ENCODE results near the gene CDC25B.

CDC25B gene

GRCh38 chr20:3751305-3751674, 44.8 kb upstream of the CDC25B start:
- H3K36me3 ChIP-seq (replicated peaks) = peaks cover 3% of the 10 kb centered on the region
- no peak for DNase-seq
- H3K4me3 ChIP-seq (ENCODE audit: low read depth, low read length) = no peak overlapping the region
- no peaks in the 10 kb centered on the region for H3K27me3 ChIP-seq (replicated peaks)
- in situ Hi-C loops (cut with HindIII; ENCODE audit: low pct_ligation_motif_present, low sequenced_read_pairs) = no loop called here
- TF ChIP-seq CTCF (IDR thresholded peaks at IDR 0.05; ENCODE audit: low read depth, low read length, missing control alignments) = peak; percentile 38
- no peak overlapping the region for H3K27ac ChIP-seq

GRCh38 chr20:3751675-3752385, 44.3 kb upstream of the CDC25B start:
- Histone ChIP-seq H3K4me3 (ENCODE audit: low read depth, low read length) (peak overlapping the region; percentile 36), H3K27me3 (replicated peaks) (no peaks in the 10 kb centered on the region)

GRCh38 chr20:3752386-3752759, 43.7 kb upstream of the CDC25B start:
- Histone ChIP-seq H3K36me3 (replicated peaks) (peaks cover 3% of the 10 kb centered on the region), H3K4me3 (ENCODE audit: low read depth, low read length) (peak overlapping the region; percentile 36), H3K27ac (no peak overlapping the region), H3K27me3 (replicated peaks) (no peaks in the 10 kb centered on the region)
- no peak for DNase-seq
- in situ Hi-C loops (cut with HindIII; ENCODE audit: low pct_ligation_motif_present, low sequenced_read_pairs) = no loop called here
- TF ChIP-seq CTCF (IDR thresholded peaks at IDR 0.05; ENCODE audit: low read depth, low read length, missing control alignments) = no peak

More at GRCh38 chr20:3751675-3752385, 44.3 kb upstream of the CDC25B start:
- in situ Hi-C loops (cut with HindIII; ENCODE audit: low pct_ligation_motif_present, low sequenced_read_pairs) = no loop called here
- no peak overlapping the region for H3K27ac ChIP-seq
- H3K36me3 ChIP-seq (replicated peaks) = peaks cover 3% of the 10 kb centered on the region
- no peak for DNase-seq
- TF ChIP-seq CTCF (IDR thresholded peaks at IDR 0.05; ENCODE audit: low read depth, low read length, missing control alignments) = no peak

- peak; percentile 68 for DNase-seq
- in situ Hi-C loops (cut with HindIII; ENCODE audit: low pct_ligation_motif_present, low sequenced_read_pairs) = no loop called here
- H3K27ac ChIP-seq = no peak overlapping the region
- no peak overlapping the region for H3K4me3 ChIP-seq (ENCODE audit: low read depth, low read length)
- peak; percentile 92 for TF ChIP-seq CTCF (IDR thresholded peaks at IDR 0.05; ENCODE audit: low read depth, low read length, missing control alignments)
- H3K36me3 ChIP-seq (replicated peaks) = peaks cover 9% of the 10 kb centered on the region
- no peaks in the 10 kb centered on the region for H3K27me3 ChIP-seq (replicated peaks)
Measured at GRCh38 chr20:3753098-3753497, 43.0 kb upstream of the CDC25B start.

- Histone ChIP-seq H3K27me3 (replicated peaks) (no peaks in the 10 kb centered on the region), H3K36me3 (replicated peaks) (peaks cover 12% of the 10 kb centered on the region), H3K4me3 (ENCODE audit: low read depth, low read length) (no peak overlapping the region), H3K27ac (no peak overlapping the region)
- DNase-seq = no peak
- no peak for TF ChIP-seq CTCF (IDR thresholded peaks at IDR 0.05; ENCODE audit: low read depth, low read length, missing control alignments)
- in situ Hi-C loops (cut with HindIII; ENCODE audit: low pct_ligation_motif_present, low sequenced_read_pairs) = no loop called here
Measured at GRCh38 chr20:3753501-3754275, 42.4 kb upstream of the CDC25B start.
